Measurements from ENCODE around the gene DIRAS1. TPM values are rescaled to one million over a fixed set of nuclear protein-coding genes. Genes with fewer than 3 reads are reported as not detected.
"Not testable (repeated sequence)": the region's sequence is repeated elsewhere in the genome, so short reads cannot be mapped to it uniquely, and the experiment has no call there.

Gene DIRAS1
- total RNA-seq, 1 experiment from 2014 or later: 0.96 TPM

DNA sequence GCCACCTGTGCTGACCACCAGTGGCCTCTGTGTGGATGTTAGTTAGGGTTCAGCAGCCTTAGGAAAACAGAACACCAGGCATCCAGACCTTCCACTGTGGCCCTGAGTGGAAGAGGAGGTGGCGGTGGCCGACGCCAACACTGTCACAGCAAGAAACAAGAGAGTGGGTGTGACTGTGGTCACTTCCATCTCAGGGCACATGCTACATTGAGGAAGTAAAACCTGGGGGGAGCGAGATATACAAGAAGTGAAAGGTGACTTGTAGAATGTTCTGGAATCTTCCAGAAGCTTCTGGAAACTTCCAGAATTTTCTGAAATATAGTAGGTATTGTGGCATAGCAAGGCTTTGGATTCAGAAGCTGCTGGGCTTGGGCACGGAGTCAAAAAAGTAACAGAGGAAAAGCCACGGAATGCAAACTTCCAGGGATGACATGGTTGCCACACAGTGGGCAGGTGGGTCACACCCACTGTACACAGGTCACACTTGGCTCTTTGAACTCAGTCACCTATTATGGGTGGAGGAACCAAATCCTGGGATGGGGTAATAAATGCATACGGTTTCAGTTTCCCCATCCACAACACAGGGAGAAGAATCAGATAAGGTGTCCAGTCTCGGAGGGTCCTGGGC lies 43.0 kb downstream of the DIRAS1 start:
- DNase-seq (ENCODE audit: low read depth): no peak

DNA sequence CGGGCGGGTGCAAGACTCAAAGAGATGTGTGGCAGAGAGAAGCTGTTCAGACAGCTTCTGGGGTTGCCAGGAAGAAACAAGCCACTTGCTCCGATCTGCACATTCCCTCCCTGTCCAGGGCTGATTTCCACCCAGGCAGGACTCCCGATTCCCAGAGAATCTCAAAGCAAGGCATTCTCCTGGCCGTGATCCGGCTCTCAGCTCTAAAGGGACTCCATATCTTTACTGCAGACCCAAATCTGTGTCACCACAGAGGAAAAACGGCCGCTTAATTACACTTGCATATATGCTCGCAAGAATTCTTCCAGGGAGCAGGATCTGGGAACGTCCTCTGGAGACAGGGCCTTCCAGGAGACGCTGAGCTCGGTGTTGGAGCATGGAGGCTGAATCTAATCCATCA lies 44.3 kb downstream of the DIRAS1 start:
- DNase-seq (ENCODE audit: low read depth): no peak

- no peak for DNase-seq (ENCODE audit: low read depth)
Observed at GRCh38 chr19:2675892-2676291, 45.3 kb downstream of the DIRAS1 start.

DNA sequence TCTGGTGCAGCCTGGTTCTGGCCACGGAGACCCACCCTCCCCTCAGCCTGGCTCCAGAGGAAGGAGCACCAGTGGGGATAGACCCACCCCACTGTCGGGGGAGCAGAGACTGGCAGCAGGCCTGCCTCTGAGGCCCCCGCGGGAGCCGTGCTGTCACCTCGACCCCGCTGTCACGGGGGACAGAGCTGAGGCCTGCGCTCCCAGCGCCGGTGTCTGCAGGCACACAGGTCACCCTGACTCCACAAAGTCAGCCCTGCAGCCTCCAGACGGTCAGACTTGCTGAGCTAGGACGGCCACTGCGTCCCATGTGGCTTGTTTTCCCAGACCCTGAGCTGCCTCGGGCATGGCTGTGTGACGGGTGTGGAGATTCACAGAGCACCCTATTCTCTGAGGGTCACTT lies 51.0 kb downstream of the DIRAS1 start:
- DNase-seq (ENCODE audit: low read depth): no peak

- DNase-seq (ENCODE audit: low read depth): no peak
Observed at GRCh38 chr19:2668175-2668763, 52.9 kb downstream of the DIRAS1 start.

GRCh38 chr19:2667349-2667748 lies 53.8 kb downstream of the DIRAS1 start:
- not testable (repeated sequence) for DNase-seq (ENCODE audit: low read depth)

DNA sequence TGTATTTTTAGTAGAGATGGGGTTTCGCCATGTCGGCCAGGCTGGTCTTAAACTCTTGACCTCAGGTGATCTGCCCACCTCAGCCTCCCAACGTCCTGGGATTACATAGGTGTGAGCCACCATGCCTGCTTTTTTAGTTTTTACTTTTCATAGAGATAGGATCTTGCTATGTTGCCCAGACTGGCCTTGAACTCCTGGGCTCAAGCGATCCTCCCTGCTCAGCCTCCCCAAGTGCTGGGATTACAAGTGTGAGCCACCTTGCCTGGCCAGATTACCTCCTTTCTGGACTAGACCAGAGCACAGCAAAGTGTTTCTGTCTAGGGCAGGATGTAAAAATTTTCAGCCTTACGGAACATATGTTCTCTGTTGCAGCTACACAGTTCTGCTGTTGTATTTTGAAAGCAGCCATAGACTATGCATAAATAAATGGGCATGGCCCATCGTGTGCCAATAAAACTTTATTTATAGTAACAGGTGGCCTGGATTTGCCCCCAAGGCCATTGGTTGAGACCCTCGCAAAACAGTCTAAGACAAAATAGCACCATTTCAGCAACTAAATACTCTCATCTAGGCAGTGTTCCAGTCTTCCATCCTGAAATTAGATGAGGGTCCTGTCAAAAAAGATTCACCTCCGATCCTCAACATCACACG lies 54.7 kb downstream of the DIRAS1 start:
- DNase-seq (ENCODE audit: low read depth): no peak

GRCh38 chr19:2665103-2665502 lies 56.1 kb downstream of the DIRAS1 start:
- no peak for DNase-seq (ENCODE audit: low read depth)

Other genes with a start within 250 kb of the DIRAS1 start
- gene GADD45B, start 245.2 kb downstream of the DIRAS1 start, total RNA-seq (2014; rRNA removed; shearing (Covaris generic)): 23.5 and 28.4 TPM in 2 replicates
- 0.96 and 1.3 TPM in 2 replicates for gene GNG7, start 18.7 kb downstream of the DIRAS1 start, total RNA-seq (2014; rRNA removed; shearing (Covaris generic))
- 37.1 and 55.1 TPM in 2 replicates for gene SLC39A3, start 18.6 kb upstream of the DIRAS1 start, total RNA-seq (2014; rRNA removed; shearing (Covaris generic))
- gene SGTA, start 61.9 kb upstream of the DIRAS1 start, total RNA-seq (2014; rRNA removed; shearing (Covaris generic)): 58.5 and 62.1 TPM in 2 replicates
- gene THOP1, start 64.1 kb upstream of the DIRAS1 start, total RNA-seq (2014; rRNA removed; shearing (Covaris generic)): 63.7 and 117 TPM in 2 replicates
- gene ZNF554, start 98.5 kb upstream of the DIRAS1 start, total RNA-seq (2014; rRNA removed; shearing (Covaris generic)): 0.88 and 1.1 TPM in 2 replicates
- 6.8 and 7.3 TPM in 2 replicates for gene ZNF555, start 120.1 kb upstream of the DIRAS1 start, total RNA-seq (2014; rRNA removed; shearing (Covaris generic))
- gene ZNF556, start 146.0 kb upstream of the DIRAS1 start, total RNA-seq (2014; rRNA removed; shearing (Covaris generic)): 0.68 and 1.7 TPM in 2 replicates
- gene ZNF57, start 179.6 kb upstream of the DIRAS1 start, total RNA-seq (2014; rRNA removed; shearing (Covaris generic)): 4.9 and 5.0 TPM in 2 replicates
- 9.1 and 12.0 TPM in 2 replicates for gene ZNF77, start 223.6 kb upstream of the DIRAS1 start, total RNA-seq (2014; rRNA removed; shearing (Covaris generic))

Measured in RPMI7951 (cell line).